Body of pancreas (tissue), 4 donors: ENCODE data around the gene IBTK. TPM values are rescaled to one million over a fixed set of nuclear protein-coding genes. Genes with fewer than 3 reads are reported as not detected.

Source experiments
- ATAC-seq: fragments of 150-250 bp; one replicate; pipeline ENCODE4 v1.9.1; 2016
- DNase-seq, 4 donors: peaks; one replicate each; pipeline ENCODE4 v3.0.0-alpha.2; 2019
- H3K27ac ChIP-seq, 4 donors: fragments of 200-600 bp; sonication (generic); 1 replicate in 3 of 4; 2 replicates in 1 of 4; pipeline versions ENCODE4 v1.5.1 to v1.6.1; 2016 to 2019; ENCODE audit warnings: mild to moderate bottlenecking in 1 of 4, mixed read lengths in 1 of 4, moderate library complexity in 1 of 4
- H3K27me3 ChIP-seq, 2 donors: fragments of 200-600 bp; sonication (generic); one replicate each; pipeline ENCODE4 v1.6.0; 2016; ENCODE audit warnings: mild to moderate bottlenecking in 1 of 2
- H3K36me3 ChIP-seq, 2 donors: fragments of 200-600 bp; sonication (generic); replicated peaks in 1 of 2; 2 replicates each; pipeline ENCODE4 v1.5.1; 2016; ENCODE audit warnings: low read depth in 2 of 2; ENCODE audit not compliant: insufficient read depth in 1 of 2
- H3K4me1 ChIP-seq: fragments of 200-600 bp; sonication (generic); one replicate; pipeline ENCODE4 v1.6.0; 2016
- H3K4me3 ChIP-seq, 2 donors: fragments of 200-600 bp; sonication (generic); 1 replicate in 1 of 2; 2 replicates in 1 of 2; pipeline ENCODE4 v1.5.1; 2016 to 2019
- H3K9me3 ChIP-seq, 3 donors: fragments of 200-600 bp; sonication (generic); 1 replicate in 2 of 3; 2 replicates in 1 of 3; pipeline ENCODE4 v1.5.1; 2016
- CTCF ChIP-seq, 7 experiments: fragments of 450-650 bp in 4 of 7; fragments of 200-600 bp in 3 of 7; sonication (generic) in 3 of 7; IDR thresholded peaks; one replicate each; pipeline ENCODE4 v1.5.1; 2016 to 2019; ENCODE audit warnings: antibody characterized with exemption in 7 of 7
- POLR2A ChIP-seq, 3 donors: fragments of 450-650 bp; IDR thresholded peaks; one replicate each; pipeline ENCODE4 v1.6.1; 2016; ENCODE audit warnings: antibody characterized with exemption in 3 of 3, mild to moderate bottlenecking in 2 of 3
- WGBS, 2 donors: methylation state at CpG; one replicate each; pipeline ENCODE4 v1.1.5; 2017; 5-methylcytosine and 5-hydroxymethylcytosine counted together
- intact Hi-C: fragments of 100-400 bp; cut with DNase I; formaldehyde crosslinking; loops from one replicate; pipeline ENCODE4 v1.15.1; 2023
- total RNA-seq, 2 donors: library from RNA; depleted of rRNA; stranded (reverse); fragments of >200 nt; gene quantifications; one replicate each; pipeline ENCODE4 v1.1.0, GENCODE V29; 2016

IBTK gene
- total RNA-seq, 2 donors from 2014 or later, result 18.8 to 27.2 TPM

GRCh38 chr6:82246802-82247504 lies 591 bp downstream of the IBTK start:
- peak; percentile 31 for ATAC-seq
- peak overlapping the region; percentile 53 to 99 for H3K4me3 ChIP-seq
- H3K27me3 ChIP-seq, result no peaks in the 10 kb centered on the region
- no peak for TF ChIP-seq POLR2A (IDR thresholded peaks at IDR 0.05)
- TF ChIP-seq CTCF (IDR thresholded peaks at IDR 0.05), result no peak
- H3K9me3 ChIP-seq, result no peaks in the 10 kb centered on the region
- peaks cover 50% of the 10 kb centered on the region for H3K4me1 ChIP-seq
- WGBS, 2 donors, result 2 to 3% methylated on average over 9 to 31 of the region's 32 CpGs
- intact Hi-C loops, result no loop called here
- H3K36me3 ChIP-seq, result no peaks in the 10 kb centered on the region
- peak; percentile 59 to 66 (median 62) for DNase-seq
- peak overlapping the region; percentile 96 to 97 (median 96) for H3K27ac ChIP-seq

DNA sequence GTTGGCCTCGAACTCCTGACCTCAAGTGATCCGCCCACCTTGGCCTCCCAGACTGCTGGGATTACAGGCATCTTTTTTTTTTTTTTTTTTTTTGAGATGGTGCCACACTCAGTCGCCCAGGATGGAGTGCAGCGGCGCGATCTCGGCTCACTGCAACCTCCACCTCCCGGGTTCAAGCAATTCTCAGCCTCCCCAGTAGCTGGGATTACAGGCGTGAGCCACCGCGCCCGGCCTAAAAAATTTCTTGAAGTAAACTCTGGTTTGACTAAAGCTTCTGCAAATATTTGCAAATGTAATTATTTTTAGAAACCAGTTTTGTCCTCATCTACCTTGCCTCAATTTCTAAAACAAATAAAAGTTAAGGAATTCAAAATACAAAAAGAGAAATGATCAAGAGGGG lies 1.2 kb downstream of the IBTK start:
- Histone ChIP-seq H3K36me3 (no peaks in the 10 kb centered on the region), H3K9me3 (no peaks in the 10 kb centered on the region), H3K27ac (peak overlapping the region; percentile 96 to 97 (median 96)), H3K27me3 (no peaks in the 10 kb centered on the region), H3K4me3 (peak overlapping the region in 1 of 2 donors; percentile 53), H3K4me1 (peaks cover 54% of the 10 kb centered on the region)
- TF ChIP-seq POLR2A (IDR thresholded peaks at IDR 0.05) (no peak), CTCF (IDR thresholded peaks at IDR 0.05) (no peak)
- DNase-seq, result no peak
- intact Hi-C loops, result no loop called here
- no peak for ATAC-seq
- WGBS, 2 donors, result 41 to 59% methylated on average over 12 of the region's 12 CpGs

DNA sequence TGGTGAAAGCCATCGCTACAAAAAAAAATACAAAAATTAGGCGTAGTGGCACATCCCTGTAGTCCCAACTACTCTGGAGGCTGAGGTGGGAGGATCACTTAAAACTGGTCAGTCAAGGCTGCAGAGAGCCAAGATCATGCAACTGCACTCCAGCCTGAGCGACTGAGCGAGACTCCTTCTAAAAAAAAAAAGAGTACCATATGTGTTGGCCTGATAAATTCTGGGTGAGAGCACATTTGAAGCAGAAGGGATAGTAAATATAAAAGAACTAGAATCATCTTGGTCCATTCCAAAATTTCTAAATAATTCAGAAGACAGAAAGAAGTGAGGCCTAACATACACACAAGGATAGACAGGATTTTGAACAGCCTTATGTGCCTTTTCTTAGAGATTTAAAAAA lies 2.2 kb downstream of the IBTK start:
- no peak overlapping the region for H3K4me3 ChIP-seq
- H3K36me3 ChIP-seq, result no peaks in the 10 kb centered on the region
- intact Hi-C loops, result no loop called here
- no peaks in the 10 kb centered on the region for H3K27me3 ChIP-seq
- peaks cover 63% of the 10 kb centered on the region for H3K4me1 ChIP-seq
- DNase-seq (no peak), ATAC-seq (no peak)
- no peak overlapping the region for H3K27ac ChIP-seq
- no peak for TF ChIP-seq CTCF (IDR thresholded peaks at IDR 0.05)
- no peak for TF ChIP-seq POLR2A (IDR thresholded peaks at IDR 0.05)
- 92 to 97% methylated on average over 4 of the region's 4 CpGs for WGBS, 2 donors
- no peaks in the 10 kb centered on the region for H3K9me3 ChIP-seq

DNA sequence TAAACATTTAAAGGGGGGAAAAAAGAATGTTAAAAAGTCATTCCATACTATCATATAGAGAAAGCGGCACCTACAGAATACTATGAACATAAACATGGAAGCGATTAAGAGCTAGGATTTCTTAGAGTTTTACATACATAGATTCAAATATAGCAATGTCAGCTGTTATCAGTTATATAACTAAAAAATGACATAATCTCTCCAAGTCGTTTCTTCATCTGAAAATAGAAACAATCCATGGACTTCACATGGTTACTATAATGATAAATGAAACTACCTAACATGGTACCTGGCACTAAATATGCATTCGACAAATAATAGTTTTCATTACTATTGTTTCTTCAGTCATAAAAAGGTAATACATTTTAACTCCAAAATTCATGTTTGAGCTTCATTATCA lies 3.7 kb downstream of the IBTK start:
- H3K27ac ChIP-seq, result no peak overlapping the region
- H3K27me3 ChIP-seq, result no peaks in the 10 kb centered on the region
- WGBS, 2 donors, result 64 to 68% methylated on average over 4 of the region's 4 CpGs
- intact Hi-C loops, result no loop called here
- no peak overlapping the region for H3K4me3 ChIP-seq
- no peaks in the 10 kb centered on the region for H3K9me3 ChIP-seq
- peaks cover 65% of the 10 kb centered on the region for H3K4me1 ChIP-seq
- no peak for TF ChIP-seq POLR2A (IDR thresholded peaks at IDR 0.05)
- TF ChIP-seq CTCF (IDR thresholded peaks at IDR 0.05), result no peak
- no peak for DNase-seq
- H3K36me3 ChIP-seq, result no peaks in the 10 kb centered on the region
- no peak for ATAC-seq

- peaks cover 48% of the 10 kb centered on the region for H3K4me1 ChIP-seq
- ATAC-seq, result no peak
- H3K27me3 ChIP-seq, result no peaks in the 10 kb centered on the region
- DNase-seq, result no peak
- H3K36me3 ChIP-seq, result no peaks in the 10 kb centered on the region
- H3K9me3 ChIP-seq, result no peaks in the 10 kb centered on the region
- intact Hi-C loops, result no loop called here
- TF ChIP-seq POLR2A (IDR thresholded peaks at IDR 0.05) (no peak), CTCF (IDR thresholded peaks at IDR 0.05) (no peak)
- H3K27ac ChIP-seq, result no peak overlapping the region
- no peak overlapping the region for H3K4me3 ChIP-seq
- WGBS, 2 donors, result 78 to 82% methylated on average over 3 of the region's 3 CpGs
Observed at GRCh38 chr6:82240186-82240585, 7.4 kb downstream of the IBTK start.
